Panc1 (cell line): Measurements from ENCODE around the gene TBC1D25. TPM values are rescaled to one million over a fixed set of nuclear protein-coding genes. Genes with fewer than 3 reads are reported as not detected.

Experiments used
- ATAC-seq: fragments of 200-7000 bp; cut with Tn5 transposase; 2 replicates; pipeline ENCODE4 v1.9.1; 2020; ENCODE audit warnings: mild to moderate bottlenecking, moderate library complexity
- BruUV-seq: library from RNA; stranded (reverse); fragments of 400-500 nt; replicated peaks from 2 replicates; lab custom pipeline; 2021; lab: Mats Ljungman, UMichigan
- CTCF ChIA-PET: fragments of 300-600 bp; sonication (Branson Sonifier 250); formaldehyde crosslinking; loops from one replicate; lab custom pipeline; 2022; ENCODE audit warnings: antibody characterized with exemption; lab: Charles Lee
- POLR2A ChIA-PET: fragments of 300-600 bp; sonication (Branson Sonifier 250); formaldehyde crosslinking; loops from one replicate; lab custom pipeline; 2022; ENCODE audit warnings: antibody characterized with exemption; lab: Charles Lee
- DNase-seq: peaks from one replicate; pipeline ENCODE4 v3.0.0-alpha.2; 2010; ENCODE audit warnings: low read depth, low spot score
- H3K27ac ChIP-seq: 2 replicates; pipeline ENCODE4 v1.5.1; 2011; ENCODE audit warnings: mild to moderate bottlenecking, low read length, inconsistent platforms
- H3K27me3 ChIP-seq: fragments of 200-500 bp; sonication (Bioruptor generic); 2 replicates; pipeline ENCODE4 v1.6.0; 2014; ENCODE audit warnings: low read length, inconsistent platforms; ENCODE audit not compliant: control insufficient read depth, insufficient read depth
- H3K36me3 ChIP-seq: fragments of 200-500 bp; sonication (Bioruptor generic); 2 replicates; pipeline ENCODE4 v1.5.1; 2014; ENCODE audit warnings: inconsistent platforms, mild to moderate bottlenecking, low read length, moderate library complexity; ENCODE audit not compliant: control insufficient read depth, insufficient read depth
- H3K4me1 ChIP-seq: 2 replicates; pipeline ENCODE4 v1.5.1; 2011; ENCODE audit warnings: inconsistent platforms, mild to moderate bottlenecking, low read length, moderate library complexity; ENCODE audit not compliant: control insufficient read depth, insufficient read depth
- H3K4me3 ChIP-seq, 2 experiments: 2 replicates each; pipeline ENCODE4 v1.5.1; 2011 to 2012; ENCODE audit warnings: low read depth in 2 of 2, low read length in 2 of 2, mild to moderate bottlenecking in 2 of 2, inconsistent platforms in 1 of 2, moderate library complexity in 1 of 2
- H3K9me3 ChIP-seq: fragments of 200-500 bp; sonication (Bioruptor generic); 2 replicates; pipeline ENCODE4 v1.5.1; 2014; ENCODE audit warnings: low read depth, mild to moderate bottlenecking, inconsistent platforms, low read length, moderate library complexity; ENCODE audit not compliant: control insufficient read depth, insufficient read depth
- POLR2AphosphoS5 ChIP-seq: IDR thresholded peaks from 2 replicates; pipeline ENCODE4 v1.6.1; 2012; ENCODE audit warnings: mild to moderate bottlenecking, low read depth, low read length, moderate library complexity
- SIN3A ChIP-seq: IDR thresholded peaks from 2 replicates; pipeline ENCODE4 v1.6.1; 2012; ENCODE audit warnings: low read depth, mild to moderate bottlenecking, low read length, moderate library complexity, borderline replicate concordance; ENCODE audit not compliant: insufficient read depth
- TCF7L2 ChIP-seq: IDR thresholded peaks from 2 replicates; pipeline ENCODE4 v1.6.1; 2011; ENCODE audit warnings: mild to moderate bottlenecking, low read depth, low read length, inconsistent platforms
- in situ Hi-C: cut with HindIII; loops from 2 replicates; pipeline ENCODE4 v1.10.0; 2016; ENCODE audit warnings: low sequenced_read_pairs, low pct_unique_long_range_greater_than_20kb
- intact Hi-C: fragments of 100-400 bp; cut with micrococcal nuclease; formaldehyde crosslinking; loops from one replicate; pipeline ENCODE4 v1.10.0; 2022; ENCODE audit not compliant: unreplicated experiment
- total RNA-seq: library from RNA; stranded (reverse); gene quantifications from one replicate; pipeline ENCODE4 v1.2.1, GENCODE V29; 2021; ENCODE audit not compliant: unreplicated experiment
- TF ChIP-seq, protein P1 (sequence below): fragments of 450-650 bp; IDR thresholded peaks from 2 replicates; pipeline ENCODE4 v1.5.1; 2017; ENCODE audit warnings: mild to moderate bottlenecking
- TF ChIP-seq, protein P2 (sequence below), 2 experiments: IDR thresholded peaks; 2 replicates each; pipeline ENCODE4 v1.6.1; 2011 to 2012; ENCODE audit warnings: low read depth in 2 of 2, control low read depth in 1 of 2, low read length in 1 of 2, mild to moderate bottlenecking in 1 of 2, moderate library complexity in 1 of 2; ENCODE audit not compliant: insufficient read depth in 1 of 2

Gene TBC1D25
- total RNA-seq, 1 experiment from 2014 or later, result 29.4 TPM

DNA sequence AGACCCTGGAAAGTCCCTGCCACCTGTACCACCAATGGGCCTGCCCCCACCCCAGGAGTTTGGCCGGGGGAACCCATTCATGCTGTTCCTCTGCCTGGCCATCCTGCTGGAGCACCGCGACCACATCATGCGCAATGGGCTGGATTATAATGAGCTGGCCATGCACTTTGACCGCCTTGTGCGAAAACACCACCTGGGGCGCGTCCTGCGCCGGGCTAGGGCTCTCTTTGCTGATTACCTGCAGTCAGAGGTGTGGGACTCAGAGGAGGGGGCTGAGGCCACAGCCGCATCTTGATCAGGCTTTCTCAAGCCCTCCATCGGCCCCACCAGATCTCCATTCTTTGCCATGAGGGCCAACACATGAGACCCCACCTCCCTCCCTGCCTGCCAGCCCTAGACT lies 21.2 kb downstream of the TBC1D25 start:
- intact Hi-C loops, result no loop called here
- H3K4me3 ChIP-seq, result no peak overlapping the region
- ChIA-PET CTCF (no interaction called here), POLR2A (no interaction called here)
- no peaks in the 10 kb centered on the region for H3K4me1 ChIP-seq
- H3K9me3 ChIP-seq, result no peaks in the 10 kb centered on the region
- no peaks in the 10 kb centered on the region for H3K36me3 ChIP-seq
- no peaks in the 10 kb centered on the region for H3K27me3 ChIP-seq
- no peak overlapping the region for H3K27ac ChIP-seq
- no peak for DNase-seq
- BruUV-seq, result no TSS peak
- no peak for TF ChIP-seq TCF7L2
- TF ChIP-seq, protein P1, sequence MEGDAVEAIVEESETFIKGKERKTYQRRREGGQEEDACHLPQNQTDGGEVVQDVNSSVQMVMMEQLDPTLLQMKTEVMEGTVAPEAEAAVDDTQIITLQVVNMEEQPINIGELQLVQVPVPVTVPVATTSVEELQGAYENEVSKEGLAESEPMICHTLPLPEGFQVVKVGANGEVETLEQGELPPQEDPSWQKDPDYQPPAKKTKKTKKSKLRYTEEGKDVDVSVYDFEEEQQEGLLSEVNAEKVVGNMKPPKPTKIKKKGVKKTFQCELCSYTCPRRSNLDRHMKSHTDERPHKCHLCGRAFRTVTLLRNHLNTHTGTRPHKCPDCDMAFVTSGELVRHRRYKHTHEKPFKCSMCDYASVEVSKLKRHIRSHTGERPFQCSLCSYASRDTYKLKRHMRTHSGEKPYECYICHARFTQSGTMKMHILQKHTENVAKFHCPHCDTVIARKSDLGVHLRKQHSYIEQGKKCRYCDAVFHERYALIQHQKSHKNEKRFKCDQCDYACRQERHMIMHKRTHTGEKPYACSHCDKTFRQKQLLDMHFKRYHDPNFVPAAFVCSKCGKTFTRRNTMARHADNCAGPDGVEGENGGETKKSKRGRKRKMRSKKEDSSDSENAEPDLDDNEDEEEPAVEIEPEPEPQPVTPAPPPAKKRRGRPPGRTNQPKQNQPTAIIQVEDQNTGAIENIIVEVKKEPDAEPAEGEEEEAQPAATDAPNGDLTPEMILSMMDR, result no peak
- TF ChIP-seq POLR2AphosphoS5, result no peak
- TF ChIP-seq, protein P2, sequence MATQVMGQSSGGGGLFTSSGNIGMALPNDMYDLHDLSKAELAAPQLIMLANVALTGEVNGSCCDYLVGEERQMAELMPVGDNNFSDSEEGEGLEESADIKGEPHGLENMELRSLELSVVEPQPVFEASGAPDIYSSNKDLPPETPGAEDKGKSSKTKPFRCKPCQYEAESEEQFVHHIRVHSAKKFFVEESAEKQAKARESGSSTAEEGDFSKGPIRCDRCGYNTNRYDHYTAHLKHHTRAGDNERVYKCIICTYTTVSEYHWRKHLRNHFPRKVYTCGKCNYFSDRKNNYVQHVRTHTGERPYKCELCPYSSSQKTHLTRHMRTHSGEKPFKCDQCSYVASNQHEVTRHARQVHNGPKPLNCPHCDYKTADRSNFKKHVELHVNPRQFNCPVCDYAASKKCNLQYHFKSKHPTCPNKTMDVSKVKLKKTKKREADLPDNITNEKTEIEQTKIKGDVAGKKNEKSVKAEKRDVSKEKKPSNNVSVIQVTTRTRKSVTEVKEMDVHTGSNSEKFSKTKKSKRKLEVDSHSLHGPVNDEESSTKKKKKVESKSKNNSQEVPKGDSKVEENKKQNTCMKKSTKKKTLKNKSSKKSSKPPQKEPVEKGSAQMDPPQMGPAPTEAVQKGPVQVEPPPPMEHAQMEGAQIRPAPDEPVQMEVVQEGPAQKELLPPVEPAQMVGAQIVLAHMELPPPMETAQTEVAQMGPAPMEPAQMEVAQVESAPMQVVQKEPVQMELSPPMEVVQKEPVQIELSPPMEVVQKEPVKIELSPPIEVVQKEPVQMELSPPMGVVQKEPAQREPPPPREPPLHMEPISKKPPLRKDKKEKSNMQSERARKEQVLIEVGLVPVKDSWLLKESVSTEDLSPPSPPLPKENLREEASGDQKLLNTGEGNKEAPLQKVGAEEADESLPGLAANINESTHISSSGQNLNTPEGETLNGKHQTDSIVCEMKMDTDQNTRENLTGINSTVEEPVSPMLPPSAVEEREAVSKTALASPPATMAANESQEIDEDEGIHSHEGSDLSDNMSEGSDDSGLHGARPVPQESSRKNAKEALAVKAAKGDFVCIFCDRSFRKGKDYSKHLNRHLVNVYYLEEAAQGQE (IDR thresholded peaks at IDR 0.05; ENCODE audit: insufficient read depth in 1 of 2, low read depth in 2 of 2, low read length in 1 of 2), result no peak
- no peak for TF ChIP-seq SIN3A
- no peak for ATAC-seq
- in situ Hi-C loops, result no loop called here

DNA sequence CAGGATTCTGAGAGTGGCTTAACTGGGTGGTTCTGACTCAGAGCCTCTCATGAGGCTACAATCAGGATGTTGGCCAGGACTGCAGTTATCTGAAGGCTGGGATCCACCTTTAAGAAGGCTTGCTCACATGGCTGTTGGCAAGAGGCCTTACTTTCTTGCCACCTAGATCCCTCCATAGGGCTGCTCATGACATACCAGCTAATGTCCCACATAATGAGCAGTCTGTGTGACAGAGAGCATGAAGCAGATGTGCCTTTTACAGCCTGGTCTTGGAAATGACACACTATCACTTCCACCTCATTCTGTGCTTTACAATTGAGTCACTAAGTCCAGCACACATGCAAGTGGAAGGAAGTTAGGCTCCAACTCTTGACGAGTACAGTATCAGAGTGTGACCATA lies 30.4 kb downstream of the TBC1D25 start:
- no TSS peak for BruUV-seq
- TF ChIP-seq SIN3A, result no peak
- TF ChIP-seq, protein P1, result no peak
- TF ChIP-seq, protein P2 (IDR thresholded peaks at IDR 0.05; ENCODE audit: insufficient read depth in 1 of 2, low read depth in 2 of 2, low read length in 1 of 2), result no peak
- TF ChIP-seq TCF7L2, result no peak
- no peak for TF ChIP-seq POLR2AphosphoS5
- ATAC-seq, result no peak
- Histone ChIP-seq H3K4me3 (no peak overlapping the region), H3K36me3 (peaks cover under 1% of the 10 kb centered on the region), H3K27ac (no peak overlapping the region), H3K9me3 (no peaks in the 10 kb centered on the region), H3K27me3 (no peaks in the 10 kb centered on the region), H3K4me1 (no peaks in the 10 kb centered on the region)
- intact Hi-C loops (no loop called here), in situ Hi-C loops (no loop called here)
- no peak for DNase-seq
- ChIA-PET CTCF (no interaction called here), POLR2A (no interaction called here)
